Neuronal stem cell (in vitro differentiated cells): ENCODE measurements around the gene NEDD4.
"Not testable (repeated sequence)": the region's sequence is repeated elsewhere in the genome, so short reads cannot be mapped to it uniquely, and the experiment has no call there.

Source experiments
- DNase-seq: peaks from one replicate; pipeline ENCODE4 v3.0.0-alpha.2; 2013; ENCODE audit warnings: low spot score
- H2AFZ ChIP-seq: one replicate; pipeline ENCODE4 v1.6.1; 2013; ENCODE audit warnings: mild to moderate bottlenecking, low read length, inconsistent platforms
- H2AK5ac ChIP-seq: 2 replicates; pipeline ENCODE4 v1.6.1; 2013; ENCODE audit warnings: low read depth, mild to moderate bottlenecking, inconsistent platforms, low read length, moderate library complexity, mixed read lengths
- H2BK120ac ChIP-seq: 2 replicates; pipeline ENCODE4 v1.6.1; 2013; ENCODE audit warnings: low read depth, mild to moderate bottlenecking, inconsistent platforms, low read length, moderate library complexity, mixed read lengths
- H2BK12ac ChIP-seq: one replicate; pipeline ENCODE4 v1.6.1; 2013; ENCODE audit warnings: low read length, inconsistent platforms
- H2BK15ac ChIP-seq: 2 replicates; pipeline ENCODE4 v1.6.1; 2013; ENCODE audit warnings: mild to moderate bottlenecking, low read length, inconsistent platforms, mixed read lengths
- H2BK5ac ChIP-seq: one replicate; pipeline ENCODE4 v1.6.1; 2013; ENCODE audit warnings: inconsistent platforms, mild to moderate bottlenecking, low read length, moderate library complexity
- H3K14ac ChIP-seq: one replicate; pipeline ENCODE4 v1.6.1; 2013; ENCODE audit warnings: low read length, inconsistent platforms
- H3K18ac ChIP-seq: 2 replicates; pipeline ENCODE4 v1.6.1; 2013; ENCODE audit warnings: low read length, inconsistent platforms
- H3K23ac ChIP-seq: 2 replicates; pipeline ENCODE4 v1.6.1; 2013; ENCODE audit warnings: low read depth, mild to moderate bottlenecking, mixed read lengths, low read length, inconsistent platforms; ENCODE audit not compliant: poor library complexity
- H3K27ac ChIP-seq: replicated peaks from 3 replicates; pipeline ENCODE4 v1.5.1; 2013; ENCODE audit warnings: low read length, inconsistent platforms
- H3K27me3 ChIP-seq, 3 experiments: 2 replicates each; pipeline ENCODE4 v1.6.1; 2013; ENCODE audit warnings: low read length in 3 of 3, mild to moderate bottlenecking in 2 of 3, inconsistent platforms in 1 of 3, low read depth in 1 of 3, mixed read lengths in 1 of 3, moderate library complexity in 1 of 3; ENCODE audit not compliant: control insufficient read depth in 3 of 3, insufficient read depth in 3 of 3
- H3K36me3 ChIP-seq, 2 donors: replicated peaks in 1 of 2; 2 replicates each; pipeline ENCODE4 v1.6.1; 2013; ENCODE audit warnings: low read length in 2 of 2; ENCODE audit not compliant: control insufficient read depth in 2 of 2, insufficient read depth in 2 of 2
- H3K4ac ChIP-seq: 2 replicates; pipeline ENCODE4 v1.6.1; 2013; ENCODE audit warnings: inconsistent platforms, mild to moderate bottlenecking, low read length, moderate library complexity
- H3K4me1 ChIP-seq, 2 donors: 1 replicate in 1 of 2; 2 replicates in 1 of 2; pipeline ENCODE4 v1.6.1; 2013; ENCODE audit warnings: low read length in 2 of 2, low read depth in 1 of 2; ENCODE audit not compliant: control insufficient read depth in 2 of 2, insufficient read depth in 1 of 2
- H3K4me2 ChIP-seq: one replicate; pipeline ENCODE4 v1.6.1; 2013; ENCODE audit warnings: mild to moderate bottlenecking, low read length, inconsistent platforms; ENCODE audit not compliant: insufficient read depth, poor library complexity, severe bottlenecking
- H3K4me3 ChIP-seq, 2 donors: 2 replicates each; pipeline ENCODE4 v1.5.1; 2013; ENCODE audit warnings: low read length in 2 of 2, mild to moderate bottlenecking in 2 of 2, inconsistent platforms in 1 of 2, moderate library complexity in 1 of 2
- H3K79me1 ChIP-seq: one replicate; pipeline ENCODE4 v1.6.1; 2013; ENCODE audit warnings: low read depth, mild to moderate bottlenecking, inconsistent platforms, low read length, moderate library complexity
- H3K9ac ChIP-seq: one replicate; pipeline ENCODE4 v1.6.1; 2013; ENCODE audit warnings: mild to moderate bottlenecking, low read depth, low read length, inconsistent platforms; ENCODE audit not compliant: poor library complexity
- H3K9me3 ChIP-seq, 2 donors: replicated peaks in 1 of 2; 2 replicates each; pipeline versions ENCODE3 to v1.6.1; 2013; ENCODE audit warnings: low read length in 2 of 2, mild to moderate bottlenecking in 2 of 2, inconsistent platforms in 1 of 2, low read depth in 1 of 2, mixed read lengths in 1 of 2, moderate library complexity in 1 of 2; ENCODE audit not compliant: control insufficient read depth in 2 of 2, insufficient read depth in 1 of 2
- H4K8ac ChIP-seq: one replicate; pipeline ENCODE4 v1.6.1; 2013; ENCODE audit warnings: low read depth, mild to moderate bottlenecking, inconsistent platforms, low read length, moderate library complexity
- H4K91ac ChIP-seq: one replicate; pipeline ENCODE4 v1.6.1; 2013; ENCODE audit warnings: low read length, low read depth, mild to moderate bottlenecking, inconsistent platforms; ENCODE audit not compliant: poor library complexity
- WGBS, 2 donors: extraction: QIAGEN DNeasy Blood & Tissue Kit; methylation state at CpG; one replicate each; pipeline ENCODE4 v1.1.7; 2013; ENCODE audit warnings: missing lambda C conversion rate in 2 of 2, mixed read lengths in 1 of 2; ENCODE audit not compliant: insufficient read length in 2 of 2, insufficient replicate concordance in 1 of 2; ENCODE audit errors: extremely low coverage in 2 of 2; 5-methylcytosine and 5-hydroxymethylcytosine counted together

Gene NEDD4

DNA sequence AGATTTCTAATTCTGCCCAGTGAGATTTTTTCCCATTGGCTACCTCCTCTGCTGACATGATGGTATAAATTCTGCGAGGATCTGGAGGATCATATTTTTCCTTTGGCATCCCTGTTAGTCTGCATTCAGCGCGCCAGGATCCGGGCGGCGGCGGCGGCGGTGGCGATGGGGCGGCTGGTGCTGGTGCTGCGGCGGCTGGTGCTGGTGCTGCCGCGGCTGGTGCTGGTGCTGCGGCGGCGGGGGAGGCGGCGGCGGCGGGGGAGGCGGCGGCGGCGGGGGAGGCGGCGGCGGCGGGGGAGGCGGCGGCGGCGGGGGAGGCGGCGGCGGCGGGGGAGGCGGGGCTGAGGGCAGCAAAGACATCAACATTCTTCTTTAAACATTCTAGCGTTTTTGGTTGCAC is 13.6 kb upstream of the NEDD4 start:
- not testable (repeated sequence) for H3K9ac ChIP-seq, H3K27ac ChIP-seq, H3K9me3 ChIP-seq, H3K79me1 ChIP-seq, H4K8ac ChIP-seq, H3K14ac ChIP-seq, H3K18ac ChIP-seq, H4K91ac ChIP-seq, H3K36me3 ChIP-seq, H2AK5ac ChIP-seq, H3K4ac ChIP-seq, H2BK15ac ChIP-seq, H3K27me3 ChIP-seq, H3K23ac ChIP-seq, H2BK120ac ChIP-seq, H3K4me3 ChIP-seq, H2AFZ ChIP-seq, DNase-seq, H2BK5ac ChIP-seq, H2BK12ac ChIP-seq, H3K4me1 ChIP-seq
- no CpG with 5 or more reads among the region's 40 CpGs for WGBS, 2 donors
- H3K4me2 ChIP-seq: peak overlapping the region; percentile 33

DNA sequence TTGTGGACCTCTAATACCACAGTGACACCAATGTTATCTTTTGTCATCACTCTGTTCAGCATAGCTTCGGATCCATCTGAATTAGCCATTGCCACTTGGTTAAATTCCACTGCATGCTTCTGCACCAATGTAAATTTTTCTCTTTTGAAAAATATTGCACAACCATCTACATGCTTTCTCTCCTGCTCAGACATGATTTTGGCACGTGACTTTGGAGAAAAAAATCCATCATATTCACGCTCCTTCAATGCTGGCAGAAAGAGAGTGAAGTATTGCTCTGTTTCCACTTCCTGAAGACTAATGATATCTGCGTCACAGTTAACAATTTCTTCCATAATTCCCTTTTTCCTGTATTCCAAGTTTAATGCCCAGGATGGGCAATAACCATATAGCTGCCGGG is 13.0 kb upstream of the NEDD4 start:
- H3K18ac ChIP-seq, H2BK15ac ChIP-seq: not testable (repeated sequence)

DNA sequence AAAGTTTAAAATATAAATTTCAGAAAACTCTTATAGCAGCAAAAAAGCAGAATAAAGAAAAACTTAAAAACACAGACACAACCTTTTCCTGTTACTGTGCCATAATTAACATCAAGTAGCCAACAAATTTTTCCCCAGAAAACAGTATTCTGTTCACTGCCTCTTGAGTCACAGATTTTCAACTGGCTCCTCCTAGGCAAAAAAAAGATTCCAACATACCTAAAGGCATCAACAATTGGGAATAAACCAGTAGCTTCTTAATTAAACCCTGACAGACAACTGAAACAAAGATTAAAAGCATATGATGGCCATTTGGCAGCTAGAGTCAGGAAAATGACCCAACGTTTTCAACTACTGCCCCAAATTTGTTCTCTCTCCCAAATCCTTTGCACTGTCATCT is 10.9 kb upstream of the NEDD4 start:
- not testable (repeated sequence) for H3K4me2 ChIP-seq, H3K14ac ChIP-seq, H3K9ac ChIP-seq, H3K23ac ChIP-seq, H3K18ac ChIP-seq, H2BK120ac ChIP-seq, H4K91ac ChIP-seq, H3K9me3 ChIP-seq, H2AFZ ChIP-seq, H2BK5ac ChIP-seq, H2BK12ac ChIP-seq, H2BK15ac ChIP-seq, H3K4me1 ChIP-seq, H4K8ac ChIP-seq, H3K4me3 ChIP-seq, H3K36me3 ChIP-seq, H3K27ac ChIP-seq, H2AK5ac ChIP-seq, H3K79me1 ChIP-seq, H3K27me3 ChIP-seq, H3K4ac ChIP-seq, DNase-seq
- no CpG with 5 or more reads among the region's 1 CpG for WGBS, 2 donors

More for the DNA sequence above, 13.0 kb upstream of the NEDD4 start:
- H3K14ac ChIP-seq, H2BK12ac ChIP-seq, DNase-seq, H3K9me3 ChIP-seq, H3K9ac ChIP-seq, H2BK120ac ChIP-seq, H3K4ac ChIP-seq, H3K23ac ChIP-seq, H3K36me3 ChIP-seq, H3K27me3 ChIP-seq, H3K4me3 ChIP-seq, H2AK5ac ChIP-seq, H2BK5ac ChIP-seq, H3K27ac ChIP-seq, H3K4me1 ChIP-seq, H3K4me2 ChIP-seq, H3K79me1 ChIP-seq, H4K8ac ChIP-seq, H4K91ac ChIP-seq, H2AFZ ChIP-seq: not testable (repeated sequence)
- WGBS, 2 donors: no CpG with 5 or more reads among the region's 5 CpGs

DNA sequence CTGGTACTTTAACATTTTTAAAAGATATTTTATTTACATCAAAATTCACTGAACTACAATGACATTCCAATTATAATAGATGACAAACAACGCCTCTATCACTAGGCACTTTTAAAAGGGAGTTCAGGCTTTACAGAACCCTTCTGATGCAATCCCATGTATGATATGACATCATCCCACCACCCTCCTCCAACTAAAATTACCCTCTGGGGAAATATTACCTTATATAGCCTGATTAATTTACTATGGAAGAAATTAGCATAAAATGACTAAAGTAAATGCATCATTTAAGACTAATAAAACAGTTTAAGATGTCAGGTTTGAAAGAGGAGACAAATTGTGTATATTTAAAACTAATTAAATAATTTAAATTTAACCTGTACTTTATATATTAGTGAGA is 10.4 kb upstream of the NEDD4 start:
- H3K4me3 ChIP-seq, H4K91ac ChIP-seq, H3K4me1 ChIP-seq, H3K4me2 ChIP-seq, H3K9me3 ChIP-seq, H3K79me1 ChIP-seq, H2BK5ac ChIP-seq, DNase-seq, H2BK120ac ChIP-seq, H2AK5ac ChIP-seq, H3K14ac ChIP-seq, H3K4ac ChIP-seq, H3K23ac ChIP-seq, H3K27ac ChIP-seq, H3K18ac ChIP-seq, H4K8ac ChIP-seq, H2AFZ ChIP-seq, H3K9ac ChIP-seq, H3K36me3 ChIP-seq, H2BK15ac ChIP-seq, H3K27me3 ChIP-seq, H2BK12ac ChIP-seq: not testable (repeated sequence)
- WGBS, 2 donors: no CpG with 5 or more reads among the region's 1 CpG
